HEK293 (cell line): ENCODE measurements around the gene CXorf38.
A peak's percentile ranks its signal among the peaks of the same experiment; 100 is the strongest.

Experiments used
- CTCF ChIA-PET: fragments of 350-600 bp; formaldehyde crosslinking; extraction: SDS; loops from one replicate; lab custom pipeline; 2021; ENCODE audit warnings: antibody characterized with exemption; lab: Yijun Ruan, JAX
- POLR2A ChIA-PET: fragments of 300-600 bp; formaldehyde crosslinking; extraction: SDS; loops from one replicate; lab custom pipeline; 2020; ENCODE audit warnings: antibody characterized with exemption, inconsistent platforms; lab: Yijun Ruan, JAX
- H3K27ac ChIP-seq: fragments of 200-500 bp; sonication (Bioruptor generic); 2 replicates; pipeline ENCODE4 v1.5.1; 2014; ENCODE audit warnings: low read depth, low read length, control low read depth, inconsistent platforms; ENCODE audit errors: extremely low read depth
- H3K36me3 ChIP-seq, 2 experiments: fragments of 200-500 bp in 1 of 2; sonication (Bioruptor generic) in 1 of 2; 1 replicate in 1 of 2; 2 replicates in 1 of 2; pipeline ENCODE4 v1.5.1; 2014 to 2017; ENCODE audit warnings: inconsistent platforms in 2 of 2, low read length in 2 of 2; ENCODE audit not compliant: control insufficient read depth in 2 of 2, insufficient read depth in 1 of 2
- H3K4me1 ChIP-seq: fragments of 200-500 bp; sonication (Bioruptor generic); 2 replicates; pipeline ENCODE4 v1.5.1; 2014; ENCODE audit warnings: mild to moderate bottlenecking, low read length, inconsistent platforms; ENCODE audit not compliant: control insufficient read depth, insufficient read depth
- H3K4me3 ChIP-seq: 2 replicates; pipeline ENCODE4 v1.5.1; 2011; ENCODE audit warnings: low read depth, mild to moderate bottlenecking, control low read depth, low read length, moderate library complexity
- H3K9me3 ChIP-seq: fragments of 200-500 bp; sonication (Bioruptor generic); 2 replicates; pipeline ENCODE4 v1.5.1; 2014; ENCODE audit warnings: low read depth, low read length, inconsistent platforms; ENCODE audit not compliant: control insufficient read depth, insufficient read depth
- EGR2 ChIP-seq: fragments of 450-650 bp; formaldehyde crosslinking; IDR thresholded peaks from 2 replicates; pipeline ENCODE4 v1.5.1; 2016; ENCODE audit warnings: low read depth, missing biosample characterization, missing genetic modification characterization
- FEZF1 ChIP-seq: fragments of 450-650 bp; formaldehyde crosslinking; IDR thresholded peaks from 2 replicates; pipeline ENCODE4 v1.5.1; 2016; ENCODE audit warnings: missing biosample characterization, missing genetic modification characterization
- KLF7 ChIP-seq: fragments of 450-650 bp; formaldehyde crosslinking; IDR thresholded peaks from 2 replicates; pipeline ENCODE4 v1.5.1; 2016; ENCODE audit warnings: missing biosample characterization, missing genetic modification characterization, borderline replicate concordance
- MYNN ChIP-seq: fragments of 450-650 bp; formaldehyde crosslinking; IDR thresholded peaks from 2 replicates; pipeline ENCODE4 v1.5.1; 2016; ENCODE audit warnings: missing biosample characterization, missing genetic modification characterization, borderline replicate concordance
- OSR2 ChIP-seq: fragments of 450-650 bp; formaldehyde crosslinking; IDR thresholded peaks from 2 replicates; pipeline ENCODE4 v1.5.1; 2016; ENCODE audit warnings: missing biosample characterization, missing genetic modification characterization
- OVOL3 ChIP-seq: fragments of 450-650 bp; formaldehyde crosslinking; IDR thresholded peaks from 2 replicates; pipeline ENCODE4 v1.5.1; 2016; ENCODE audit warnings: missing biosample characterization, missing genetic modification characterization
- PRDM1 ChIP-seq: fragments of 450-650 bp; formaldehyde crosslinking; IDR thresholded peaks from 2 replicates; pipeline ENCODE4; 2016; ENCODE audit warnings: missing biosample characterization, missing genetic modification characterization
- SCRT2 ChIP-seq: fragments of 450-650 bp; formaldehyde crosslinking; IDR thresholded peaks from 2 replicates; pipeline ENCODE4 v1.5.1; 2016; ENCODE audit warnings: missing biosample characterization, missing genetic modification characterization
- SP2 ChIP-seq: fragments of 450-650 bp; formaldehyde crosslinking; IDR thresholded peaks from 2 replicates; pipeline ENCODE4 v1.5.1; 2016; ENCODE audit warnings: missing biosample characterization, missing genetic modification characterization
- SP7 ChIP-seq: fragments of 450-650 bp; formaldehyde crosslinking; IDR thresholded peaks from 2 replicates; pipeline ENCODE4 v1.5.1; 2016; ENCODE audit warnings: missing biosample characterization, missing genetic modification characterization
- ZBTB1 ChIP-seq: fragments of 450-650 bp; formaldehyde crosslinking; IDR thresholded peaks from 2 replicates; pipeline ENCODE4 v1.5.1; 2016; ENCODE audit warnings: missing biosample characterization, missing genetic modification characterization
- ZBTB17 ChIP-seq: fragments of 450-650 bp; formaldehyde crosslinking; IDR thresholded peaks from 2 replicates; pipeline ENCODE4 v1.5.1; 2016; ENCODE audit warnings: missing biosample characterization, missing genetic modification characterization
- ZBTB21 ChIP-seq: fragments of 450-650 bp; formaldehyde crosslinking; IDR thresholded peaks from 2 replicates; pipeline ENCODE4 v1.5.1; 2017; ENCODE audit warnings: missing biosample characterization, missing genetic modification characterization
- ZIC2 ChIP-seq: fragments of 450-650 bp; formaldehyde crosslinking; IDR thresholded peaks from 2 replicates; pipeline ENCODE4 v1.5.1; 2016; ENCODE audit warnings: missing biosample characterization, missing genetic modification characterization
- ZNF121 ChIP-seq: fragments of 450-650 bp; formaldehyde crosslinking; IDR thresholded peaks from 2 replicates; pipeline ENCODE4 v1.5.1; 2016; ENCODE audit warnings: missing biosample characterization, missing genetic modification characterization
- ZNF184 ChIP-seq: fragments of 450-650 bp; IDR thresholded peaks from 2 replicates; pipeline ENCODE4 v1.5.1; 2018; ENCODE audit warnings: missing biosample characterization, mild to moderate bottlenecking, missing genetic modification characterization
- ZNF214 ChIP-seq: fragments of 450-650 bp; formaldehyde crosslinking; IDR thresholded peaks from 2 replicates; pipeline ENCODE4 v1.5.1; 2017; ENCODE audit warnings: missing biosample characterization, mild to moderate bottlenecking, missing genetic modification characterization, borderline replicate concordance
- ZNF366 ChIP-seq: fragments of 450-650 bp; formaldehyde crosslinking; conservative IDR thresholded peaks from 2 replicates; pipeline ENCODE4 v1.5.1; 2016; ENCODE audit warnings: missing biosample characterization, missing genetic modification characterization
- ZNF433 ChIP-seq: fragments of 450-650 bp; formaldehyde crosslinking; IDR thresholded peaks from 2 replicates; pipeline ENCODE4 v1.5.1; 2016; ENCODE audit warnings: missing biosample characterization, missing genetic modification characterization, low read depth
- ZNF596 ChIP-seq: fragments of 450-650 bp; IDR thresholded peaks from 2 replicates; pipeline ENCODE4 v1.5.0; 2018; ENCODE audit warnings: missing biosample characterization, mild to moderate bottlenecking, missing genetic modification characterization, moderate library complexity
- ZNF623 ChIP-seq: fragments of 450-650 bp; formaldehyde crosslinking; IDR thresholded peaks from 2 replicates; pipeline ENCODE4 v1.5.1; 2016; ENCODE audit warnings: missing biosample characterization, missing genetic modification characterization
- ZNF629 ChIP-seq: fragments of 450-650 bp; formaldehyde crosslinking; IDR thresholded peaks from 2 replicates; pipeline ENCODE4 v1.5.1; 2017; ENCODE audit warnings: missing biosample characterization, missing genetic modification characterization
- ZNF658 ChIP-seq: fragments of 450-650 bp; formaldehyde crosslinking; IDR thresholded peaks from 2 replicates; pipeline ENCODE4; 2016; ENCODE audit warnings: missing biosample characterization, missing genetic modification characterization
- ZNF768 ChIP-seq: fragments of 450-650 bp; formaldehyde crosslinking; IDR thresholded peaks from 2 replicates; pipeline ENCODE4 v1.5.1; 2018; ENCODE audit warnings: missing biosample characterization, mild to moderate bottlenecking, missing genetic modification characterization
- TF ChIP-seq, protein P1 (sequence below): fragments of 450-650 bp; IDR thresholded peaks from 2 replicates; pipeline ENCODE4 v1.5.1; 2018; ENCODE audit warnings: missing biosample characterization, missing genetic modification characterization
- TF ChIP-seq, protein P2 (sequence below): fragments of 450-650 bp; formaldehyde crosslinking; IDR thresholded peaks from 2 replicates; pipeline ENCODE4 v1.5.1; 2016; ENCODE audit warnings: missing biosample characterization, missing genetic modification characterization
- TF ChIP-seq, protein P3 (sequence below): fragments of 450-650 bp; formaldehyde crosslinking; conservative IDR thresholded peaks from 2 replicates; pipeline ENCODE4 v1.5.1; 2016; ENCODE audit warnings: low read depth, missing biosample characterization, missing genetic modification characterization
- TF ChIP-seq, protein P4 (sequence below): fragments of 450-650 bp; formaldehyde crosslinking; IDR thresholded peaks from 2 replicates; pipeline ENCODE4 v1.5.1; 2016; ENCODE audit warnings: missing biosample characterization, missing genetic modification characterization

The CXorf38 gene

DNA sequence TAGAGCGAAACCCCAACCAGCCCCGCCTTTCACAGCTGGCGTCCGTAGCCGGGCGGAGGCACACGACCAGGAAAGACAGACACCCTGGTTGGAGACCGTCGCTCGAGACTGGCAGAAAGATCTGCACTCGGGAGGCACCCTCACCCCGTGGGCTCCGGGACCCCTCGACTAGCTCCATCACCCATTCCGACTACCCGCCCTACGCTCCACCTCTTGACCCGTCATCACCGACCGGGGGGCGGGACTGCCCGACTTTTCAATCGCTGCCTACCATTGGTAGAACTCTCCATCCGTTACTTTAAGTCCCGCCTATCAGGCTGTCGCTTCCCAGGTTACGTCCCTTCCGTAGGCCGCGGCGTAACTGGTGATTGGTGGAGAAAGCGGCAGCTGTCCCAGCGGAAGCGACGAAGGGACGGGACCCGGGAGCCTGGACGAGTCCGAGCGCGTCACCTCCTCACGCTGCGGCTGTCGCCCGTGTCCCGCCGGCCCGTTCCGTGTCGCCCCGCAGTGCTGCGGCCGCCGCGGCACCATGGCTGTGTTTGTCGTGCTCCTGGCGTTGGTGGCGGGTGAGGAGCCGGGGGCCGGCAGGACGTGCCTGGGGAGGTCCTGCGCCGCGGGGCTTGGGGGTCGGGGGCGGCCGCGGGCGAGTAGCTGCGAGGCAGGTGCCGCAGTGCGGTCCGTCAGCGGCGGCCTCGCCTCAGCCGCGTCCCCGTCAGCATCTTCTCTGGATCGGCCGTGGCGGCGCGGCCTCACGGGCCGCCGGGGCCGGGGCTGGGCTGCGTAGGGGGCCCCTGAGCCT is 66.6 kb downstream of the CXorf38 start, which contains the start of gene ATP6AP2 (continued):
- peak; percentile 95 for TF ChIP-seq ZBTB17 (tag by site-specific recombination)
- no peak for TF ChIP-seq ZNF658 (tag by site-specific recombination)
- TF ChIP-seq SP7 = 0 out of 2 replicates have a peak, but pooled peaks have one; percentile 37
- TF ChIP-seq, protein P1, sequence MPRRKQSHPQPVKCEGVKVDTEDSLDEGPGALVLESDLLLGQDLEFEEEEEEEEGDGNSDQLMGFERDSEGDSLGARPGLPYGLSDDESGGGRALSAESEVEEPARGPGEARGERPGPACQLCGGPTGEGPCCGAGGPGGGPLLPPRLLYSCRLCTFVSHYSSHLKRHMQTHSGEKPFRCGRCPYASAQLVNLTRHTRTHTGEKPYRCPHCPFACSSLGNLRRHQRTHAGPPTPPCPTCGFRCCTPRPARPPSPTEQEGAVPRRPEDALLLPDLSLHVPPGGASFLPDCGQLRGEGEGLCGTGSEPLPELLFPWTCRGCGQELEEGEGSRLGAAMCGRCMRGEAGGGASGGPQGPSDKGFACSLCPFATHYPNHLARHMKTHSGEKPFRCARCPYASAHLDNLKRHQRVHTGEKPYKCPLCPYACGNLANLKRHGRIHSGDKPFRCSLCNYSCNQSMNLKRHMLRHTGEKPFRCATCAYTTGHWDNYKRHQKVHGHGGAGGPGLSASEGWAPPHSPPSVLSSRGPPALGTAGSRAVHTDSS = no peak
- TF ChIP-seq ZNF629 (tag by site-specific recombination) = peak; percentile 76
- TF ChIP-seq ZNF121 (tag by site-specific recombination) = no peak
- 0 out of 2 replicates have a peak, but pooled peaks have one; percentile 20 for TF ChIP-seq ZNF366
- no peak for TF ChIP-seq OVOL3 (tag by site-specific recombination)
- TF ChIP-seq ZNF768 (tag by site-specific recombination) = no peak
- no peak for TF ChIP-seq ZNF433
- TF ChIP-seq SP2 (tag by site-specific recombination) = peak; percentile 99
- TF ChIP-seq ZNF596 (tag by site-specific recombination) = 0 out of 2 replicates have a peak, but pooled peaks have one; percentile 18
- TF ChIP-seq KLF7 (tag by site-specific recombination) = no peak
- TF ChIP-seq MYNN (tag by site-specific recombination) = no peak
- peak; percentile 80; the same call in 1 of the 2 replicates for TF ChIP-seq SCRT2 (tag by site-specific recombination)
- TF ChIP-seq ZNF623 (tag by site-specific recombination) = no peak
- TF ChIP-seq, protein P2, sequence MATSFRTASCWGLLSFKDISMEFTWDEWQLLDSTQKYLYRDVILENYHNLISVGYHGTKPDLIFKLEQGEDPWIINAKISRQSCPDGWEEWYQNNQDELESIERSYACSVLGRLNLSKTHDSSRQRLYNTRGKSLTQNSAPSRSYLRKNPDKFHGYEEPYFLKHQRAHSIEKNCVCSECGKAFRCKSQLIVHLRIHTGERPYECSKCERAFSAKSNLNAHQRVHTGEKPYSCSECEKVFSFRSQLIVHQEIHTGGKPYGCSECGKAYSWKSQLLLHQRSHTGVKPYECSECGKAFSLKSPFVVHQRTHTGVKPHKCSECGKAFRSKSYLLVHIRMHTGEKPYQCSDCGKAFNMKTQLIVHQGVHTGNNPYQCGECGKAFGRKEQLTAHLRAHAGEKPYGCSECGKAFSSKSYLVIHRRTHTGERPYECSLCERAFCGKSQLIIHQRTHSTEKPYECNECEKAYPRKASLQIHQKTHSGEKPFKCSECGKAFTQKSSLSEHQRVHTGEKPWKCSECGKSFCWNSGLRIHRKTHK (tag by site-specific recombination) = no peak
- TF ChIP-seq OSR2 (tag by site-specific recombination) = no peak
- TF ChIP-seq, all 188 proteins: peak for 28

DNA sequence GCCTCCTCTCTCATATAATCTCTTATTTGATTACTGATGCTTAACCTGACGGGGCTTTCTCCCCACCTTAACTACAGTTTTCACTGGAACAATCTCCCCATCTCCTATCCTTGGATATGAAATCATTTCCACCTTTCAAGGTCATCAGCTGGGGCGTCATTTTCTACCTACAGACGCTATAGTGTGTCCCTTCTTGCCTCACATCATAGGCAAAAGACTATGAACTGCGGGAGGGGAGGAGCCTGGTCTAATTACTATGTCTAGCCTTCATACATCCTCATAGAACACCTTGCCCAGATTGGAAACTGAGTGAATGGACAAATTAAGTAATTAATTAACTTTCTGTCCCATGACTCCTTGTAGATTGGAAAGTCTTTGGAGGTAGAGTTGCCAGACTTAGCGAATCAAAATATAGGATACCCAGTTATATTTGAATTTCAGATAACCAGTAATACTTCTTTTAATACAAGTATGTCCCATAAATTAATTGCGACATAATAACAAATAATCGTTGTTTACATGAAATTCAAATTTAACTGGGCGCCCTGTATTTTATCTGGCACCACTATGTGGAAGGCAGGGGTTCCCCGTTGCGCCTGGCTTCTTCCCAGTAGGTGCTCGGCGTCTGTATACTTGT is 67.3 kb downstream of the CXorf38 start:
- Histone ChIP-seq H3K9me3 (no peaks in the 10 kb centered on the region), H3K4me1 (0 out of 2 replicates have a peak, but pooled peaks cover 2% of the 10 kb centered on the region), H3K36me3 (no peaks in the 10 kb centered on the region), H3K27ac (peak overlapping the region; percentile 50; the same call in 1 of the 2 replicates), H3K4me3 (peak overlapping the region; percentile 82)
- TF ChIP-seq, protein P3, sequence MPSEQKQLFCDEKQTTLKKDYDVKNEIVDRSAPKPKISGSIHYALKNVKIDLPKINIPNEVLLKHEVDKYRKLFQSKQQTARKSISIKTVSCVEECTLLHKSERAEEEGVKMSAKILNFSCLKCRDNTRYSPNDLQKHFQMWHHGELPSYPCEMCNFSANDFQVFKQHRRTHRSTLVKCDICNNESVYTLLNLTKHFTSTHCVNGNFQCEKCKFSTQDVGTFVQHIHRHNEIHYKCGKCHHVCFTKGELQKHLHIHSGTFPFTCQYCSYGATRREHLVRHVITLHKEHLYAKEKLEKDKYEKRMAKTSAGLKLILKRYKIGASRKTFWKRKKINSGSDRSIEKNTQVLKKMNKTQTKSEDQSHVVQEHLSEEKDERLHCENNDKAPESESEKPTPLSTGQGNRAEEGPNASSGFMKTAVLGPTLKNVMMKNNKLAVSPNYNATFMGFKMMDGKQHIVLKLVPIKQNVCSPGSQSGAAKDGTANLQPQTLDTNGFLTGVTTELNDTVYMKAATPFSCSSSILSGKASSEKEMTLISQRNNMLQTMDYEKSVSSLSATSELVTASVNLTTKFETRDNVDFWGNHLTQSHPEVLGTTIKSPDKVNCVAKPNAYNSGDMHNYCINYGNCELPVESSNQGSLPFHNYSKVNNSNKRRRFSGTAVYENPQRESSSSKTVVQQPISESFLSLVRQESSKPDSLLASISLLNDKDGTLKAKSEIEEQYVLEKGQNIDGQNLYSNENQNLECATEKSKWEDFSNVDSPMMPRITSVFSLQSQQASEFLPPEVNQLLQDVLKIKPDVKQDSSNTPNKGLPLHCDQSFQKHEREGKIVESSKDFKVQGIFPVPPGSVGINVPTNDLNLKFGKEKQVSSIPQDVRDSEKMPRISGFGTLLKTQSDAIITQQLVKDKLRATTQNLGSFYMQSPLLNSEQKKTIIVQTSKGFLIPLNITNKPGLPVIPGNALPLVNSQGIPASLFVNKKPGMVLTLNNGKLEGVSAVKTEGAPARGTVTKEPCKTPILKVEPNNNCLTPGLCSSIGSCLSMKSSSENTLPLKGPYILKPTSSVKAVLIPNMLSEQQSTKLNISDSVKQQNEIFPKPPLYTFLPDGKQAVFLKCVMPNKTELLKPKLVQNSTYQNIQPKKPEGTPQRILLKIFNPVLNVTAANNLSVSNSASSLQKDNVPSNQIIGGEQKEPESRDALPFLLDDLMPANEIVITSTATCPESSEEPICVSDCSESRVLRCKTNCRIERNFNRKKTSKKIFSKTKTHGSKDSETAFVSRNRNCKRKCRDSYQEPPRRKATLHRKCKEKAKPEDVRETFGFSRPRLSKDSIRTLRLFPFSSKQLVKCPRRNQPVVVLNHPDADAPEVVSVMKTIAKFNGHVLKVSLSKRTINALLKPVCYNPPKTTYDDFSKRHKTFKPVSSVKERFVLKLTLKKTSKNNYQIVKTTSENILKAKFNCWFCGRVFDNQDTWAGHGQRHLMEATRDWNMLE (tag by site-specific recombination) = no peak
- no peak for TF ChIP-seq EGR2 (tag by site-specific recombination)
- TF ChIP-seq ZNF214 (tag by site-specific recombination) = no peak
- TF ChIP-seq ZBTB21 (tag by site-specific recombination) = no peak
- no peak for TF ChIP-seq ZIC2
- no peak for TF ChIP-seq FEZF1
- TF ChIP-seq ZNF768 (tag by site-specific recombination) = no peak
- no peak for TF ChIP-seq ZBTB1 (tag by site-specific recombination)
- no peak for TF ChIP-seq ZNF184 (tag by site-specific recombination)
- TF ChIP-seq PRDM1 (tag by site-specific recombination) = no peak
- TF ChIP-seq, protein P4, sequence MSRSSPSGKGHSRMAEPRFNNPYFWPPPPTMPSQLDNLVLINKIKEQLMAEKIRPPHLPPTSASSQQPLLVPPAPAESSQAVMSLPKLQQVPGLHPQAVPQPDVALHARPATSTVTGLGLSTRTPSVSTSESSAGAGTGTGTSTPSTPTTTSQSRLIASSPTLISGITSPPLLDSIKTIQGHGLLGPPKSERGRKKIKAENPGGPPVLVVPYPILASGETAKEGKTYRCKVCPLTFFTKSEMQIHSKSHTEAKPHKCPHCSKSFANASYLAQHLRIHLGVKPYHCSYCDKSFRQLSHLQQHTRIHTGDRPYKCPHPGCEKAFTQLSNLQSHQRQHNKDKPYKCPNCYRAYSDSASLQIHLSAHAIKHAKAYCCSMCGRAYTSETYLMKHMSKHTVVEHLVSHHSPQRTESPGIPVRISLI (tag by site-specific recombination) = no peak
- POLR2A ChIA-PET = interaction anchor here (0.6 to 1.2 kb wide), 4 partner anchors 9 to 67 kb away, joined by 3 to 5 read pairs (median 3); partner anchors contain the start of gene CXorf38
- CTCF ChIA-PET = interaction anchor here (0.7 kb wide), 1 partner anchor 962 kb away, joined by 3 read pairs; no protein-coding TSS in a partner anchor
